IMR-90 (cell line): ENCODE data around the gene FCHO1. TPM values are rescaled to one million over a fixed set of nuclear protein-coding genes. Genes with fewer than 3 reads are reported as not detected.

Experiments used
- ATAC-seq: fragments of 200-7000 bp; cut with Tn5 transposase; 2 replicates; pipeline ENCODE4 v1.9.1; 2020; ENCODE audit warnings: low read depth, mild to moderate bottlenecking, moderate library complexity
- BruUV-seq: library from RNA; stranded (reverse); fragments of 400-500 nt; replicated peaks from 2 replicates; lab custom pipeline; 2021; lab: Mats Ljungman, UMichigan
- CTCF ChIA-PET: fragments of 300-600 bp; formaldehyde crosslinking; extraction: SDS; loops from one replicate; lab custom pipeline; 2021; ENCODE audit warnings: antibody characterized with exemption; lab: Yijun Ruan, JAX
- POLR2A ChIA-PET: fragments of 300-600 bp; sonication (Branson Sonifier 250); formaldehyde crosslinking; loops from one replicate; lab custom pipeline; 2022; ENCODE audit warnings: antibody characterized with exemption; ENCODE audit not compliant: unreplicated experiment; lab: Charles Lee
- DNase-seq: peaks from one replicate; pipeline ENCODE4 v3.0.0; 2013
- H2AFZ ChIP-seq: replicated peaks from 2 replicates; pipeline ENCODE3; 2013; ENCODE audit warnings: low read length, mild to moderate bottlenecking; ENCODE audit not compliant: poor library complexity
- H2AK5ac ChIP-seq: 2 replicates; pipeline ENCODE4 v1.6.1; 2013; ENCODE audit warnings: low read depth, low read length, inconsistent platforms
- H2AK9ac ChIP-seq: replicated peaks from 2 replicates; pipeline ENCODE3; 2013; ENCODE audit warnings: mild to moderate bottlenecking, low read depth, low read length, moderate library complexity; ENCODE audit not compliant: poor library complexity
- H2BK120ac ChIP-seq: 2 replicates; pipeline ENCODE4 v1.6.1; 2013; ENCODE audit warnings: low read depth, low read length, inconsistent platforms
- H2BK15ac ChIP-seq: 3 replicates; pipeline ENCODE4 v1.6.1; 2013; ENCODE audit warnings: low read depth, low read length, inconsistent platforms
- H2BK20ac ChIP-seq: 2 replicates; pipeline ENCODE4 v1.6.1; 2013; ENCODE audit warnings: low read depth, mild to moderate bottlenecking, inconsistent platforms, low read length, moderate library complexity
- H2BK5ac ChIP-seq: 2 replicates; pipeline ENCODE4 v1.6.1; 2013; ENCODE audit warnings: mild to moderate bottlenecking, low read depth, low read length, inconsistent platforms; ENCODE audit not compliant: poor library complexity, severe bottlenecking
- H3K14ac ChIP-seq: replicated peaks from 2 replicates; pipeline ENCODE4 v1.6.1; 2013; ENCODE audit warnings: low read depth, low read length, inconsistent platforms
- H3K18ac ChIP-seq: 2 replicates; pipeline ENCODE4 v1.6.1; 2013; ENCODE audit warnings: low read depth, low read length, control low read depth
- H3K23ac ChIP-seq: 2 replicates; pipeline ENCODE4 v1.6.1; 2013; ENCODE audit warnings: low read depth, low read length, inconsistent platforms
- H3K27ac ChIP-seq: 2 replicates; pipeline ENCODE4 v1.5.1; 2013; ENCODE audit warnings: mild to moderate bottlenecking, control low read depth, low read length; ENCODE audit not compliant: insufficient read depth
- H3K27me3 ChIP-seq: 2 replicates; pipeline ENCODE4 v1.6.1; 2013; ENCODE audit warnings: low read length; ENCODE audit not compliant: control insufficient read depth, insufficient read depth
- H3K36me3 ChIP-seq: 2 replicates; pipeline ENCODE4 v1.6.1; 2013; ENCODE audit warnings: low read length, mixed read lengths; ENCODE audit not compliant: control insufficient read depth, insufficient read depth
- H3K4ac ChIP-seq: 2 replicates; pipeline ENCODE4 v1.6.1; 2013; ENCODE audit warnings: low read depth, low read length, inconsistent platforms
- H3K4me1 ChIP-seq: 2 replicates; pipeline ENCODE4 v1.6.1; 2013; ENCODE audit warnings: low read length, mixed read lengths; ENCODE audit not compliant: control insufficient read depth, insufficient read depth
- H3K4me2 ChIP-seq: 2 replicates; pipeline ENCODE4 v1.6.1; 2013; ENCODE audit warnings: low read depth, mild to moderate bottlenecking, control low read depth, low read length, moderate library complexity
- H3K4me3 ChIP-seq: 2 replicates; pipeline ENCODE4 v1.5.1; 2013; ENCODE audit warnings: low read depth, mild to moderate bottlenecking, control low read depth, low read length, moderate library complexity; ENCODE audit not compliant: insufficient read depth
- H3K56ac ChIP-seq: 2 replicates; pipeline ENCODE4 v1.6.1; 2013; ENCODE audit warnings: low read length, inconsistent platforms; ENCODE audit not compliant: insufficient read depth; ENCODE audit errors: extremely low read depth
- H3K79me1 ChIP-seq, 2 experiments: 2 replicates each; pipeline ENCODE4 v1.6.1; 2013; ENCODE audit warnings: low read length in 2 of 2, inconsistent platforms in 1 of 2, low read depth in 1 of 2
- H3K9ac ChIP-seq: 2 replicates; pipeline ENCODE4 v1.6.1; 2013; ENCODE audit warnings: low read depth, low read length, control low read depth
- H3K9me1 ChIP-seq: 2 replicates; pipeline ENCODE4 v1.6.1; 2013; ENCODE audit warnings: low read length, inconsistent platforms; ENCODE audit not compliant: insufficient read depth
- H3K9me3 ChIP-seq: 2 replicates; pipeline ENCODE4 v1.6.1; 2013; ENCODE audit warnings: low read length; ENCODE audit not compliant: control insufficient read depth, insufficient read depth
- H4K20me1 ChIP-seq: 2 replicates; pipeline ENCODE4 v1.6.1; 2013; ENCODE audit warnings: low read length, inconsistent platforms; ENCODE audit not compliant: insufficient read depth
- H4K5ac ChIP-seq: 2 replicates; pipeline ENCODE4 v1.6.1; 2013; ENCODE audit warnings: mild to moderate bottlenecking, low read depth, low read length, control low read depth
- H4K8ac ChIP-seq, 2 experiments: 2 replicates each; pipeline ENCODE4 v1.6.1; 2013; ENCODE audit warnings: low read depth in 2 of 2, low read length in 2 of 2, control low read depth in 1 of 2, inconsistent platforms in 1 of 2
- H4K91ac ChIP-seq: 2 replicates; pipeline ENCODE4 v1.6.1; 2013; ENCODE audit warnings: low read depth, low read length, inconsistent platforms; ENCODE audit not compliant: insufficient read depth
- CHD1 ChIP-seq: IDR thresholded peaks from 2 replicates; pipeline ENCODE4 v1.6.1; 2012; ENCODE audit warnings: low read depth, low read length, improper control_type of control experiment
- CTCF ChIP-seq: conservative IDR thresholded peaks from 2 replicates; pipeline ENCODE4 v1.5.1; 2012; ENCODE audit warnings: mild to moderate bottlenecking, low read depth, low read length, improper control_type of control experiment
- FOS ChIP-seq: fragments of 150-350 bp; IDR thresholded peaks from 2 replicates; pipeline ENCODE4 v1.6.1; 2016; ENCODE audit warnings: low read depth, low read length
- MAFK ChIP-seq: IDR thresholded peaks from 2 replicates; pipeline ENCODE4 v1.6.1; 2012; ENCODE audit warnings: low read depth, low read length, improper control_type of control experiment
- MXI1 ChIP-seq: IDR thresholded peaks from 2 replicates; pipeline ENCODE4 v1.6.1; 2012; ENCODE audit warnings: low read depth, mild to moderate bottlenecking, low read length, moderate library complexity, borderline replicate concordance
- NFE2L2 ChIP-seq: fragments of 150-350 bp; IDR thresholded peaks from 2 replicates; pipeline ENCODE4 v1.6.1; 2016; ENCODE audit warnings: low read depth, mild to moderate bottlenecking, low read length
- POLR2A ChIP-seq: IDR thresholded peaks from 2 replicates; pipeline ENCODE4 v1.6.1; 2012; ENCODE audit warnings: mild to moderate bottlenecking, low read depth, low read length
- RAD21 ChIP-seq: IDR thresholded peaks from 2 replicates; pipeline ENCODE4 v1.6.1; 2012; ENCODE audit warnings: low read length, improper control_type of control experiment
- RCOR1 ChIP-seq: IDR thresholded peaks from 2 replicates; pipeline ENCODE4 v1.6.1; 2012; ENCODE audit warnings: mild to moderate bottlenecking, low read length, improper control_type of control experiment; ENCODE audit not compliant: insufficient replicate concordance
- RFX5 ChIP-seq: IDR thresholded peaks from 2 replicates; pipeline ENCODE4 v1.8.0; 2012; ENCODE audit warnings: low read depth, mild to moderate bottlenecking, low read length, moderate library complexity
- USF2 ChIP-seq: fragments of 150-350 bp; IDR thresholded peaks from 2 replicates; pipeline ENCODE4 v1.6.1; 2017; ENCODE audit warnings: mild to moderate bottlenecking, antibody characterized with exemption, low read length, low read depth
- whole genome bisulfite sequencing, 2 experiments: methylation state at CpG; one replicate each; pipeline versions ENCODE4 v1.1.5 to v1.1.7; 2013; ENCODE audit warnings: missing lambda C conversion rate in 2 of 2; ENCODE audit not compliant: insufficient read length in 1 of 2; ENCODE audit errors: extremely low coverage in 2 of 2; 5-methylcytosine and 5-hydroxymethylcytosine counted together
- dilution Hi-C: fragments of 300-500 bp; cut with HindIII; formaldehyde crosslinking; loops from one replicate; pipeline ENCODE4 v1.14.3; 2018; ENCODE audit warnings: low sequenced_read_pairs; ENCODE audit not compliant: unreplicated experiment
- in situ Hi-C: fragments of 300-500 bp; cut with MboI; formaldehyde crosslinking; loops from 3 replicates; pipeline ENCODE4 v1.14.3; 2019; ENCODE audit warnings: low sequenced_read_pairs, inconsistent platforms, mixed read lengths
- intact Hi-C: fragments of 100-400 bp; cut with micrococcal nuclease; formaldehyde crosslinking; loops from 2 replicates; pipeline ENCODE4 v1.10.0; 2022
- polyA plus RNA-seq, 3 experiments: library from polyadenylated mRNA; depleted of rRNA; stranded (reverse); fragments of >200 nt; gene quantifications; 2 replicates each; pipeline ENCODE4 v1.2.3, GENCODE V29; 2012; ENCODE audit warnings: low replicate concordance in 1 of 3
- total RNA-seq: library from RNA; depleted of rRNA; stranded (reverse); fragments of >200 nt; gene quantifications from 2 replicates; pipeline ENCODE4 v1.2.3, GENCODE V29; 2012

Gene FCHO1
- total and polyA plus RNA-seq, 2 of the 4 experiments (the other 2 are of a cell fraction), result 0.18 to 1.0 TPM

- no peak for TF ChIP-seq CHD1
These were observed 1.8 kb downstream of the FCHO1 start (continued) for GRCh38 chr19:17752865-17753639.

GRCh38 chr19:17753976-17754375 is 2.7 kb downstream of the FCHO1 start:
- Histone ChIP-seq H2AFZ (peak overlapping the region; percentile 3), H3K9ac (no peak overlapping the region), H3K18ac (no peak overlapping the region), H3K4me2 (no peak overlapping the region), H3K23ac (no peak overlapping the region), H3K4me1 (no peaks in the 10 kb centered on the region), H2BK20ac (no peak overlapping the region), H3K14ac (no peak overlapping the region), H3K4me3 (no peak overlapping the region), H3K9me1 (no peaks in the 10 kb centered on the region), H3K36me3 (no peaks in the 10 kb centered on the region), H3K56ac (no peak overlapping the region), H4K20me1 (no peaks in the 10 kb centered on the region), H2AK9ac (no peak overlapping the region), H4K91ac (no peak overlapping the region), H2BK120ac (no peak overlapping the region), H2AK5ac (no peak overlapping the region), H3K79me1 (no peaks in the 10 kb centered on the region), H3K4ac (no peak overlapping the region), H3K27ac (no peak overlapping the region), H4K5ac (no peak overlapping the region), H4K8ac (no peak overlapping the region), H3K27me3 (peaks cover 12% of the 10 kb centered on the region; the same call in 1 of the 2 replicates), H2BK15ac (no peak overlapping the region), H3K9me3 (no peaks in the 10 kb centered on the region), H2BK5ac (no peak overlapping the region)
- WGBS, 2 experiments, result no CpG with 5 or more reads among the region's 9 CpGs
- CTCF ChIA-PET, result interaction anchor here (1.8 kb wide), 1 partner anchor 12 kb away, joined by 4 read pairs; no protein-coding TSS in a partner anchor
- dilution Hi-C loops, result no loop called here
- in situ Hi-C loops, result no loop called here
- TF ChIP-seq RFX5 (no peak), RCOR1 (no peak), CHD1 (no peak), MAFK (no peak), NFE2L2 (no peak), POLR2A (no peak), USF2 (no peak), MXI1 (no peak), FOS (no peak), RAD21 (no peak), CTCF (no peak)
- ATAC-seq (no peak), DNase-seq (no peak)
- BruUV-seq, result no TSS peak
- POLR2A ChIA-PET, result no interaction called here
- intact Hi-C loops, result no loop called here
